Measurements from ENCODE around the gene PPP1R12A.

The PPP1R12A gene

GRCh38 chr12:79934281-79935020 is 446 bp downstream of the PPP1R12A start:
- DNase-seq, result peak; percentile 63 to 73

- peak; percentile 60 to 63 for DNase-seq
These were observed 1.2 kb downstream of the PPP1R12A start for GRCh38 chr12:79933532-79934264.

GRCh38 chr12:79933043-79933442 is 1.9 kb downstream of the PPP1R12A start:
- DNase-seq, result no peak

- no peak for DNase-seq
These were observed 2.5 kb downstream of the PPP1R12A start for GRCh38 chr12:79932357-79932756.

GRCh38 chr12:79929065-79929464 is 5.8 kb downstream of the PPP1R12A start:
- no peak for DNase-seq

GRCh38 chr12:79927772-79928474 is 7.0 kb downstream of the PPP1R12A start:
- DNase-seq, result peak; percentile 63 to 78

GRCh38 chr12:79926951-79927350 is 7.9 kb downstream of the PPP1R12A start:
- DNase-seq, result no peak

GRCh38 chr12:79925492-79925891 is 9.4 kb downstream of the PPP1R12A start:
- no peak for DNase-seq

GRCh38 chr12:79921786-79922185 is 13.1 kb downstream of the PPP1R12A start:
- no peak for DNase-seq

- no peak for DNase-seq
These were observed 14.3 kb downstream of the PPP1R12A start for GRCh38 chr12:79920421-79921238.

GRCh38 chr12:79919762-79920161 is 15.1 kb downstream of the PPP1R12A start:
- DNase-seq, result no peak

GRCh38 chr12:79916826-79917225 is 18.1 kb downstream of the PPP1R12A start:
- DNase-seq, result no peak

- no peak for DNase-seq
These were observed 22.8 kb downstream of the PPP1R12A start for GRCh38 chr12:79911889-79912656.

GRCh38 chr12:79908366-79908765 is 26.5 kb downstream of the PPP1R12A start:
- no peak for DNase-seq

GRCh38 chr12:79901506-79901905 is 33.4 kb downstream of the PPP1R12A start:
- no peak for DNase-seq

- no peak for DNase-seq
These were observed 33.9 kb downstream of the PPP1R12A start for GRCh38 chr12:79900951-79901350.

GRCh38 chr12:79900199-79900598 is 34.7 kb downstream of the PPP1R12A start:
- DNase-seq, result no peak

- DNase-seq, result no peak
These were observed 37.3 kb downstream of the PPP1R12A start for GRCh38 chr12:79897617-79898016.

GRCh38 chr12:79895804-79896203 is 39.1 kb downstream of the PPP1R12A start:
- no peak for DNase-seq

- DNase-seq, result no peak
These were observed 39.8 kb downstream of the PPP1R12A start for GRCh38 chr12:79895071-79895470.

GRCh38 chr12:79891506-79892162 is 43.3 kb downstream of the PPP1R12A start:
- no peak for DNase-seq
